ENCODE measurements around the gene PPP6R2.

PPP6R2 gene

GRCh38 chr22:50467773-50468440, 124.8 kb downstream of the PPP6R2 start:
- no peak for DNase-seq (ENCODE audit: low spot score)

- no peak for DNase-seq (ENCODE audit: low spot score)
Observed at GRCh38 chr22:50468626-50469025, 125.5 kb downstream of the PPP6R2 start.

- DNase-seq (ENCODE audit: low spot score): peak; percentile 95
Observed at GRCh38 chr22:50469377-50470305, 126.5 kb downstream of the PPP6R2 start.

- peak; percentile 77 for DNase-seq (ENCODE audit: low spot score)
Observed at GRCh38 chr22:50470491-50470890, 127.4 kb downstream of the PPP6R2 start.

GRCh38 chr22:50471197-50471847, 128.2 kb downstream of the PPP6R2 start:
- no peak for DNase-seq (ENCODE audit: low spot score)

- no peak for DNase-seq (ENCODE audit: low spot score)
Observed at GRCh38 chr22:50471962-50472361, 128.8 kb downstream of the PPP6R2 start.

- DNase-seq (ENCODE audit: low spot score): peak; percentile 74
Observed at GRCh38 chr22:50473088-50473487, 130.0 kb downstream of the PPP6R2 start.

- DNase-seq (ENCODE audit: low spot score): peak; percentile 34
Observed at GRCh38 chr22:50473855-50474671, 130.9 kb downstream of the PPP6R2 start.

- peak; percentile 98 for DNase-seq (ENCODE audit: low spot score)
Observed at GRCh38 chr22:50474710-50475651, 131.9 kb downstream of the PPP6R2 start, which contains the start of gene SBF1. SBF1 (minus strand) TSS chr22:50475035; CDS start chr22:50474840, 195 bp downstream.

- DNase-seq (ENCODE audit: low spot score): no peak
Observed at GRCh38 chr22:50475652-50476002, 132.5 kb downstream of the PPP6R2 start.

- no peak for DNase-seq (ENCODE audit: low spot score)
Observed at GRCh38 chr22:50476868-50477267, 133.7 kb downstream of the PPP6R2 start.

GRCh38 chr22:50477923-50478322, 134.8 kb downstream of the PPP6R2 start:
- no peak for DNase-seq (ENCODE audit: low spot score)

GRCh38 chr22:50479721-50480120, 136.6 kb downstream of the PPP6R2 start:
- no peak for DNase-seq (ENCODE audit: low spot score)

- no peak for DNase-seq (ENCODE audit: low spot score)
Observed at GRCh38 chr22:50481045-50481439, 137.9 kb downstream of the PPP6R2 start.

GRCh38 chr22:50481440-50482106, 138.4 kb downstream of the PPP6R2 start, which contains the start of gene ADM2:
ADM2 (plus strand) TSS chr22:50481543; CDS start chr22:50481848, 305 bp downstream.
- DNase-seq (ENCODE audit: low spot score): peak; percentile 68

GRCh38 chr22:50482107-50483074, 139.3 kb downstream of the PPP6R2 start:
- no peak for DNase-seq (ENCODE audit: low spot score)

GRCh38 chr22:50483106-50483505, 140.0 kb downstream of the PPP6R2 start:
- DNase-seq (ENCODE audit: low spot score): no peak

GRCh38 chr22:50483556-50483955, 140.4 kb downstream of the PPP6R2 start:
- no peak for DNase-seq (ENCODE audit: low spot score)

Data from germinal center (tissue), 1 donor.